ENCODE data around the gene FUOM.

DNA sequence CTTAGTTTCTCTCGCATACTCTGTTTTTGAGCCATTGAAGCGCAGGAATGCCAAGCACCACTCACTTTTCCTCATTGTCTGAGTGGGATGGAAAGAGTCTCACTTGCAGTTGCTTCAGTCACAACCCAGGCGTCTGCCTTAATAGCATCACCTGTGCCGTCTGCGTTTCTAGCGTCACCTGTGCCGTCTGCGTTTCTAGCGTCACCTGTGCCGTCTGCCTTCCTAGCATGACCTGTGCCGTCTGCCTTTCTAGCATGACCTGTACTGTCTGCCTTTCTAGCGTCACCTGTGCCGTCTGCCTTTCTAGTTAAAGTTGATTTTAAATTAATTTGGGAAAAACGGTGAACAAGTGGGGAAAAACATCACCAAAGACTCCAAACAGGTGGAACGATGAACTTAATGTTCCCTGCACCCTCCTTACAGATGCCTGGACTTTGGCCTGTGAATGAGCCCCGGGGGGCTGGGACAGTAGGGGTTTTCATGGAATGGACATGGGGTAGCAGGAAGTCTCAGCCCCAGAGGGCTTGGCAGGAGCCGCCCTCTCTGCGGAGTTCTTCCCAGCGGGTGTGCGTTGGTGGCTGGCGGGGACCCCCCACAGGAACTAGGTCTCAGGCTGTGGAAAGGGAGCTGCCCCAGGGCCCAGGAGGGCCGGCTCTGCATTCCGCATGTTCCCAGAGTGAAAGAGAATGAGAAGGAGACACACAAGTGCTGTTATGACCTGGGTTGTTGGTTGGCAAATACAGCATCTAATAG, 45.6 kb downstream of the FUOM start:
- TF ChIP-seq, protein P1, sequence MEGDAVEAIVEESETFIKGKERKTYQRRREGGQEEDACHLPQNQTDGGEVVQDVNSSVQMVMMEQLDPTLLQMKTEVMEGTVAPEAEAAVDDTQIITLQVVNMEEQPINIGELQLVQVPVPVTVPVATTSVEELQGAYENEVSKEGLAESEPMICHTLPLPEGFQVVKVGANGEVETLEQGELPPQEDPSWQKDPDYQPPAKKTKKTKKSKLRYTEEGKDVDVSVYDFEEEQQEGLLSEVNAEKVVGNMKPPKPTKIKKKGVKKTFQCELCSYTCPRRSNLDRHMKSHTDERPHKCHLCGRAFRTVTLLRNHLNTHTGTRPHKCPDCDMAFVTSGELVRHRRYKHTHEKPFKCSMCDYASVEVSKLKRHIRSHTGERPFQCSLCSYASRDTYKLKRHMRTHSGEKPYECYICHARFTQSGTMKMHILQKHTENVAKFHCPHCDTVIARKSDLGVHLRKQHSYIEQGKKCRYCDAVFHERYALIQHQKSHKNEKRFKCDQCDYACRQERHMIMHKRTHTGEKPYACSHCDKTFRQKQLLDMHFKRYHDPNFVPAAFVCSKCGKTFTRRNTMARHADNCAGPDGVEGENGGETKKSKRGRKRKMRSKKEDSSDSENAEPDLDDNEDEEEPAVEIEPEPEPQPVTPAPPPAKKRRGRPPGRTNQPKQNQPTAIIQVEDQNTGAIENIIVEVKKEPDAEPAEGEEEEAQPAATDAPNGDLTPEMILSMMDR (conservative IDR thresholded peaks at IDR 0.05; ENCODE audit: low read depth, low read length) = no peak
- TF ChIP-seq EZH2 (IDR thresholded peaks at IDR 0.05; ENCODE audit: borderline replicate concordance, low read depth, low read length, poor library complexity, severe bottlenecking) = no peak

All from A673 (cell line).